ENCODE data around the gene NEB.
"Not testable (repeated sequence)": the region's sequence is repeated elsewhere in the genome, so short reads cannot be mapped to it uniquely, and the experiment has no call there.

Gene NEB

DNA sequence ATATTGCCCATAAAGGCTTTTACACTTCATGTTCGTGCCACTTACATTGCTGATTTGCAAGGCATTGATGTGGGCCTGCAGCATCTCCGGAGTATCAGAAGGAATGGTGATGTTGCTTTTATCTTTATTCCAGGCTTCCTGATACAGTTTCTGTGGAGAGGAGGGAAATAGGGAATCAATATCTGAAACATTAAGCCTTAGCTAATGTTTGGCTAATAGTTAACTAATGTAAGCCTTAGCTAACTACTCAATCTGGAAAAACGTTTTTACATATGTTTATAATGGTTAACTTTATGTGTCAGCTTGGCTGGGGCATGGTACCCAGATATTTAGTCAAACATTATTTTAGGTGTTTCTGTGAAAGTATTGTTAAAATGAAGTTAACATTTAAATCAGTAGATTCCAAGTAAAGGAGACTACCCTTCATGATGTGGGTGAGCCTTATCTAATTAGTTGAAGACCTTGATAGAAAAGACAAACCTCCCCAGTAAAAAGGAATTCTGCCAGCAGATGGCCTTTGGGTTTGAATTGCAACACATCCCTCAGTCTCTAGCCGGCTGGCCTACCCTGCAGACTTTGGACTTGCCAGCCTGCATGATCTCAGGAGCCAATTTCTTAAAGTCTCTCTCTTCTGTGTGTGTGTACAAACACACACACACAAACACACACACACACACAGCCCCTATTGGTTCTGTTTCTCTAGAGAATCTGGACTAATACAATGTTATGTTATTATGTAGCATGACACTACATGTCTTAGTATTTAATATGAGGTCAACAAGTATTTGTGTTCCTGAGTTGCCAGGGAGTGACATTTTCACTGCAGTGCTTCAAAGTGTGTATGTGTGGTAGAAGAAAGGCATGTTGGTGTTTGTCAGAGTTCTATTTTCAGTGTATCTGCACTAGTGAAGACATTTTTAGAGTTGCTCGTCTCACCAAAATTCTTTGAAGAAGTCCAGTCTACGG, 126.5 kb downstream of the NEB start:
- not testable (repeated sequence) for DNase-seq

DNA sequence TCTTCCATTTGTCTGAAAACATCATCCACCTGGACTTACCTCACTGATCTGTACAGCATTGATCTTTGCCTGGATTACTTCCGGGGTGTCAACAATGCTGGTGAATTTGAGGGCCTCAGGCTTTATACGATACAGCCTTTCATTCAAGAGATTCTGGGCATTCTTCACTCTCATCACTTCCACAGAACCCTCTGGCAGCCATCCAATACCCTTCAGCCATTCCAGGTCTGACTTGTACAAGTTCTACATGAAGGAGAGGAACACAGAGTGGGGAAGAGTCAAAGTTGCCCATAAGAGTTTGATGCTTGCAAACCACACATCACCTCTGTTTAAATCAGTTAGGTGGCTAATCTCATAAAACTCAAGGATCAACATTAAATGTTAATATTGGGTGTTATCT, 130.7 kb downstream of the NEB start:
- DNase-seq: not testable (repeated sequence)

DNA sequence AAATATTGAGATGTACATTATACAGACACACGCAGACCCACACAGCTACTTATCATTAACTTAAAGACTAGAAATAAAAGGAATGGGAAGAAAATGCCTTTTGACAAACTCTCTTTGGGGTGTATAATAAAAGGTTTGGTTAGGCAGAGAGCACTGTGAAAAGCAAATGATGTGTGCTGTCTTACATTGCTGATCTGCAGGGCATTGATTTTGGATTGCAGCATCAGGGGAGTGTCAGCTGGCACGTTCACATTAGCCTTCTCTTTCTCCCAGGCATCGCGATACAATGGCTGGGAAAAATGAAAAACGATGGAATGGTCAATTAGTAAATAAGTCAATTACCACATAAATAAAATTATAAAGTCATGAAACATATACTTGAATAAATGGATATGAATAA, 131.9 kb downstream of the NEB start:
- DNase-seq: not testable (repeated sequence)

DNA sequence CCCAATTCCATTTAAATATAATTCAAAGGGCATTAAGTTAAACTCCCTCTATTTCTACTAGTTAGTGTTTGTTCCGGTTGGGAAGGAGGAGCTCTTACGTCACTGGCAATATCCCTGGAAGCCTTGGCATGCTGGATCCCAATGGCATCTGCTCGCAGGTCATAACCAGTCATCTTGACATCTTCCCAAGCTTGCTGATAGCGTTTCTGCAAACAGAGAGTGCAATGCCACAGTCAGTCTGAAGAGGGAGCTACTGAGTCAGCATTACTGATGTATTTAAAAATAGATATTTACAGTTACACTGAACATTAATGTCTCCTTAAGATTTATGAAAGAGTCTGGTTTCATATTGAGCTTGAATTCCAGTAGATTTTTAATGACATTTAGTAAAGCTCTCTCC, 132.5 kb downstream of the NEB start:
- DNase-seq: not testable (repeated sequence)

DNA sequence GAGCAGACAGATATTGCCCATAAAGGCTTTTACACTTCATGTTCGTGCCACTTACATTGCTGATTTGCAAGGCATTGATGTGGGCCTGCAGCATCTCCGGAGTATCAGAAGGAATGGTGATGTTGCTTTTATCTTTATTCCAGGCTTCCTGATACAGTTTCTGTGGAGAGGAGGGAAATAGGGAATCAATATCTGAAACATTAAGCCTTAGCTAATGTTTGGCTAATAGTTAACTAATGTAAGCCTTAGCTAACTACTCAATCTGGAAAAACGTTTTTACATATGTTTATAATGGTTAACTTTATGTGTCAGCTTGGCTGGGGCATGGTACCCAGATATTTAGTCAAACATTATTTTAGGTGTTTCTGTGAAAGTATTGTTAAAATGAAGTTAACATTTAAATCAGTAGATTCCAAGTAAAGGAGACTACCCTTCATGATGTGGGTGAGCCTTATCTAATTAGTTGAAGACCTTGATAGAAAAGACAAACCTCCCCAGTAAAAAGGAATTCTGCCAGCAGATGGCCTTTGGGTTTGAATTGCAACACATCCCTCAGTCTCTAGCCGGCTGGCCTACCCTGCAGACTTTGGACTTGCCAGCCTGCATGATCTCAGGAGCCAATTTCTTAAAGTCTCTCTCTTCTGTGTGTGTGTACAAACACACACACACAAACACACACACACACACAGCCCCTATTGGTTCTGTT, 137.2 kb downstream of the NEB start:
- DNase-seq: not testable (repeated sequence)

DNA sequence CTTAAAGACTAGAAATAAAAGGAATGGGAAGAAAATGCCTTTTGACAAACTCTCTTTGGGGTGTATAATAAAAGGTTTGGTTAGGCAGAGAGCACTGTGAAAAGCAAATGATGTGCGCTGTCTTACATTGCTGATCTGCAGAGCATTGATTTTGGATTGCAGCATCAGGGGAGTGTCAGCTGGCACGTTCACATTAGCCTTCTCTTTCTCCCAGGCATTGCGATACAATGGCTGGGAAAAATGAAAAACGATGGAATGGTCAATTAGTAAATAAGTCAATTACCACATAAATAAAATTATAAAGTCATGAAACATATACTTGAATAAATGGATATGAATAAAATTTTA, 142.4 kb downstream of the NEB start:
- not testable (repeated sequence) for DNase-seq

DNA sequence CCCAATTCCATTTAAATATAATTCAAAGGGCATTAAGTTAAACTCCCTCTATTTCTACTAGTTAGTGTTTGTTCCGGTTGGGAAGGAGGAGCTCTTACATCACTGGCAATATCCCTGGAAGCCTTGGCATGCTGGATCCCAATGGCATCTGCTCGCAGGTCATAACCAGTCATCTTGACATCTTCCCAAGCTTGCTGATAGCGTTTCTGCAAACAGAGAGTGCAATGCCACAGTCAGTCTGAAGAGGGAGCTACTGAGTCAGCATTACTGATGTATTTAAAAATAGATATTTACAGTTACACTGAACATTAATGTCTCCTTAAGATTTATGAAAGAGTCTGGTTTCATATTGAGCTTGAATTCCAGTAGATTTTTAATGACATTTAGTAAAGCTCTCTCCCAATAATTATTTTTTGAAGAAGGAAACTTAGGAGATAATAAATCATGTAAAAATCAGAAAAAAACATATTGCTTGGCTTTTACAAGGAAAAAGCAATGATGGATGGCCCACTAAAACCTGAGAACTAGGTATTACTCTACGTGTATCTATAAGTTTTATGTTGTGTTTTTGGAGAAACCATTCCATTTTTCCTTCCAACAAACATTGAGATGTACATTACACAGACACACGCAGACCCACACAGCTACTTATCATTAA, 142.9 kb downstream of the NEB start:
- not testable (repeated sequence) for DNase-seq

DNA sequence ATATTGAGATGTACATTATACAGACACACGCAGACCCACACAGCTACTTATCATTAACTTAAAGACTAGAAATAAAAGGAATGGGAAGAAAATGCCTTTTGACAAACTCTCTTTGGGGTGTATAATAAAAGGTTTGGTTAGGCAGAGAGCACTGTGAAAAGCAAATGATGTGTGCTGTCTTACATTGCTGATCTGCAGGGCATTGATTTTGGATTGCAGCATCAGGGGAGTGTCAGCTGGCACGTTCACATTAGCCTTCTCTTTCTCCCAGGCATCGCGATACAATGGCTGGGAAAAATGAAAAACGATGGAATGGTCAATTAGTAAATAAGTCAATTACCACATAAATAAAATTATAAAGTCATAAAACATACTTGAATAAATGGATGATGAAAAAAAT, 153.0 kb downstream of the NEB start:
- not testable (repeated sequence) for DNase-seq

DNA sequence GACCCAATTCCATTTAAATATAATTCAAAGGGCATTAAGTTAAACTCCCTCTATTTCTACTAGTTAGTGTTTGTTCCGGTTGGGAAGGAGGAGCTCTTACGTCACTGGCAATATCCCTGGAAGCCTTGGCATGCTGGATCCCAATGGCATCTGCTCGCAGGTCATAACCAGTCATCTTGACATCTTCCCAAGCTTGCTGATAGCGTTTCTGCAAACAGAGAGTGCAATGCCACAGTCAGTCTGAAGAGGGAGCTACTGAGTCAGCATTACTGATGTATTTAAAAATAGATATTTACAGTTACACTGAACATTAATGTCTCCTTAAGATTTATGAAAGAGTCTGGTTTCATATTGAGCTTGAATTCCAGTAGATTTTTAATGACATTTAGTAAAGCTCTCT, 153.6 kb downstream of the NEB start:
- not testable (repeated sequence) for DNase-seq

DNA sequence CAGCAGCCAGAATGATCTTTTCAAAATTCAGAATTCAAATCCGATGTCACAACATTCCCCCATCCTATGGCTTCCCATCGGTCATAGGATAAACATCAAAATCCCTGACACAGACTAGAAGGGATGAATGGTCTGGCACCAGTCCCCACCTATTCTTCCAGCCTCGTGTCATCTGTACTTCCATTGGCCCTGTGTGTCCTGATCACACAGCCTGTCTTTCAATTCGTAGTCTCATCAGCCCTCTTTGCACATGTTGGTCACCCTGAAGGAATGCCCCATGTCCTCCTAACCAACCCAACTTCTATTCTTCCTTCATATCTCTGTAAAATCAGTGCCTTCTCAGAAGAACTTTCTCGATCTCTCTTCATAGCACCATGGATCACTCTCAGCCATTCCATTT, 157.2 kb downstream of the NEB start:
- no peak for DNase-seq

DNA sequence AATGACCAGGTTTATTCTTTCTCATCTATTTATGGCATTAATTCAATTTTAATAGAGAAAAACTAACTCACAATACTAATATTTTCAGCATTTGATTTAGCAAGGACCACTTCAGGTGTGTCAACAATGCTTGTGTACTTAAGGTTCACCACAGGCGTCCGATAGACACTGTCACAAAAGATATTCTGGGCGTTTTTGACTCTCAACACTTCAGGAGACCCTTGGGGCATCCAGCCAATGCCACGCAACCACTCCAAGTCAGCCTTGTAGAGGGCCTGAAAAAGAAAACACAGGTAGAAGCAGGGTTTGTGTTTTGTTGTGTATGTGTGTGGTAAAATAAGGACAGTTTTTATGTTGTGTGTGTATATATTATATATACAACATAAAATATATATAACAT, 158.2 kb downstream of the NEB start:
- no peak for DNase-seq

DNA sequence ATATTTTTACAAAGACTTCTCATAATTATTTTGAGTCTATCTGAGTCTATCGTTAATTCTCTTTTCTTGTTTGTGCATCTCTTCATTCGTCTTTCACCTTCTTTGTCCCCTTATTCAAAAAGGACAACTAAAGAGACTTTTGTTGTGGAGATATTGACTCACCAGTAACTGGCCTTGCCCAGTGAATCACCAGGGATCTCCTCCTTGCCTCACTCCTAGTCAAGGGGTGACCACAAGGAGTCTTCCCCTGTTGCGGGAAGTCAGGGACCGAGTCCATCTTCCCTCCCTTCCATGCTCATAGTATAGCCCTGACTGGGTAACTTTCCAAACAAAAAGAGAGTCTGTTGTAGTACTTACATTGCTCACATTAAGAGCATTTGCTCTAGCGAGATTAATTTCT, 158.9 kb downstream of the NEB start:
- DNase-seq: no peak

DNA sequence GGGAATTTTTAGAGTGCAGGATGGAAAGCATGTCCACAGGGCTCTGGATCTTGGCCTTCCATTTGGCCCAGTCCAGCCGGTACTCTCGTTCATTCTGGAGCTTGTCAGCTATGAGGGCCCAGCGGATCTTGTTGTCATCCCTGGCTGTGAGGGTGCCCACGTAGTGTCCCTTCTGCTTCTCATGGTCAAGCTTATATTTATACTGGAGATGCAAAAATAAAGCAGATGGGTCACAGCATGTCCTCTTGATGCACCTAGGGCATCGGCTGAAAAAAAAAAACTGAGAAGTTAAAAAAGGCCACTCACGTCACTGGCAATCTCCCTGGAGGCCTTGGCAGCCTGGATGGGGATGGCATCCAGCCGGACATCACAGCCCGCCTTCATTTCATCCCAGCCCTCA, 164.1 kb downstream of the NEB start:
- no peak for DNase-seq

DNA sequence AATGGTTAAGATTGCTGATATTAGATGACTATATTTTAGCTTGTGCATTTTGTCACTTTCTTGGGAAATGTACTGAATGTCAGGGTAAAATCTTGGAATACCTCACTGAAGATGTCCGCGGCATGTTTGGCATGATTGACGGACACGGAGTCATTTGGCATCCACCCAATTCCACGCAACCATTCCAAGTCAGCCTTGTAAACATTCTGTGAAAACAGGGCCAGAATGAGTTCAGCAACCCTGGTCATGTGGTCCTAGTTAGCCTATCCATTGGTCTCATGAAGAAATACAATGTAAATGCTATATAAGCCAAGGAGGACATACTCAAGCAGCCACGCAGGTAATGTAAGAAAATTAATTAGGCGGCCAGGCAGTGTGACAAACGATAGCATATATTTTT, 165.1 kb downstream of the NEB start:
- no peak for DNase-seq

DNA sequence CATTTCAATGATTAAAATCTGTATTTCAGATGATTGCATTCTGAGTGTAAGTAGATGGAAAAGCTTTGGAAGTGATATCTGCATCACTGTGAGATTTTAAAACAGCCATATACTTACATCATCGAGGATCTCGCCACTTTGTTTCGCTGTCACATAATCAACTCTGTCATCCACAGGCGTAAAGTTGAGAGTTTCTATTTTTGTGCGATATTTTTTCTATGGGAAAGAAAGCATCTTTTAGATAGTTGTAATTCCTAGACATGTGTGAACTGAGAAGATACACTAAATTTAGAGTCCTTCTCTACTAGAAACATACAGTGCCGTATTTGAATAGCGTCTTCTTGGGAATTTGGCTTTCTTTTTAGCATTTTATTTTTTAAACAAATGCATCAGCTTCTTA, 165.8 kb downstream of the NEB start:
- no peak for DNase-seq

DNA sequence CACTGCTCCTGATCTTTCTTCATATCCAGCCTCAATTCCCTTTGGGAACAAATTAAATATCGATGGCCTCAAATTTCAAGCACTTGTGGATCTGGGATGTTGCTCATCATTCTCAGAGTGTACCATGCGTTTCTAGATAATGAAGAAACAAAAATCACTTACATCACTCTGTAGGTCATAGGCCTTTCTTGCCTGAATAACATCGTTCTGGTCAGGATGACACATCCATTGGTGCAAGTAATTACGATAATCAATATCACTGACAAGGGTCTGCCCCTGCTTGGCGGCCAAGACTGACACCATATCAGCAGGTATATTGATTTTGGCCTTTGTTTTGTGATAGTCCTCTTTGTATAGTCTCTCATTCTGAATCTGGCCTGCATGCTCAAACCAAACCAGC, 167.3 kb downstream of the NEB start:
- no peak for DNase-seq

DNA sequence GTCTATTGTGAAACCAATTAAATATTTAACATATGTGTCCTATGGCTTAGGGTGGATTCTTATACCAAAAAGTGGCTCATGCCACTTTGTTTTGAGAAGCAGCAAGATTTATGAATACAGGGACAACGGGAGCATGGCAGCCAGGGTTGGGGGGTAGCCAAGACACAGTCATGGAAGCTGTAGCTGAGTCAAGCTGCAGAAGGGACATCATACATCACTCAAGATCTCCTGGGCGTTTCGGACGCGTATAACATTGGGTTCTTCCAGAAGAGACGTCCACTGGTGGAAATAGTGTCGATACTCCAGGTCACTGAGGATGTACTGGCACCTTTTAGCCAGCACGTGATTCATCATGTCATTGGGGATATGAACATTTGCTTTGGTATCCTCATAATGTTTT, 171.9 kb downstream of the NEB start:
- no peak for DNase-seq

DNA sequence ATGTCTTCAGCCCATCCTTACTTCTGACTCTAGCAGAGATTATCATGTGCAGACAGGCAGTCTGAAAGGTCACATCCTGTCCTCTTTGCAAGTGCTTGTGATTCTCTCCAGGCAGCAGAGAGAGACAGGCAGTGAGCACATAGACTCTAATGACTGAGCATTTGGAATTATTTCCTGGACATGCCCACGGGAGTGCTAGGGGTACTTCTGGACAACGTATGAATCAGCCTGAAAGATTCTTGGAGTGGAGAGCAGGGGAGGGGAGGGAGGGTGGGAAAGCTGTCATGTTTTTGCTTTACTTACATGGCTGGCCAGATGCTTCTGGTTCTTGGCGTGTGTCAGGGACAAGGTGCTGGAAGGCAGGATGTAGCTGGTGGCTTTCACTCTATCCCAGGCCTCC, 174.0 kb downstream of the NEB start:
- no peak for DNase-seq

DNA sequence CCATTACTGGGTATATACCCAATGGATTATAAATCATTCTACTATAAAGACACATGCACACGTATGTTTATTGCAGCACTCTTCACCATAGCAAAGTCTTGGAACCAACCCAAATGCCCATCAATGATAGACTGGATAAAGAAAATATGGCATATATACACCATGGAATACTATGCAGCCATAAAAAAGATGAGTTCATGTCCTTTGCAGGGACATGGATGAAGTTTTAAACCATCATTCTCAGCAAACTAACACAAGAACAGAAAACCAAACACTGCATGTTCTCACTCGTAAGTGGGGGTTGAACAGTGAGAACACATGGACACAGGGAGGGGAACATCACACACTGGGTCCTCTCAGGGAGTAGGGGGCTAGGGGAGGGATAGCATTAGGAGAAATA, 174.8 kb downstream of the NEB start:
- not testable (repeated sequence) for DNase-seq

DNA sequence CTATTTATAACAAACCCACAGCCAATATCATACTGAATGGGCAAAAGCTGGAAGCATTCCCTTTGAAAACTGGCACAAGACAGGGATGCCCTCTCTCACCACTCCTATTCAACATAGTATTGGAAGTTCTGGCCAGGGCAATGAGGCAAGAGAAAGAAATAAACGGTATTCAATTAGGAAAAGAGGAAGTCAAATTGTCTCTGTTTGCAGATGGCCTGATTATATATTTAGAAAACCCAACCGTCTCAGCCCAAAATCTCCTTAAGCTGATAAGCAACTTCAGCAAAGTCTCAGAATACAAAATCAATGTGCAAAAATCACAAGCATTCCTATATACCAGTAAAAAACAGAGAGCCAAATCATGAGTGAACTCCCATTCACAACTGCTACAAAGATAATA, 176.4 kb downstream of the NEB start:
- DNase-seq: not testable (repeated sequence)

DNA sequence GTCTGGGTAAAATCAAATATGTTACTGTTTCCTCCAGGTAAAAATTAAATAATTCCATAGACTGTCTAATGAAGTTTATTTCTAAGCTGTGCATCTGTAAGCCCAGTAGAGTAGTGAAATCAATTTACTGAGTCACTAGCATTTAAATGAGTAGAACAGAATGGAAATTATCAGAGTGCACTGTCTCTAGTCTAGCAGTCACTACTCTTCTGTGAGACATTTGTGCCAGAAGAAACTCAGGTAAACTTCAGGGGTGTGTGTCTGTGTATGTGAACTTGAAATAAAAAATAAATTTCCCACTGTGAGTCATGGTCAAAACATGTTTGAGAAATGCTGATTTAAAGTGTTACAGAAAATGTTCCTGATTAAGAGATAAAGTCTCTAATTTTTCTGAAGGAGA, 178.2 kb downstream of the NEB start:
- no peak for DNase-seq

DNA sequence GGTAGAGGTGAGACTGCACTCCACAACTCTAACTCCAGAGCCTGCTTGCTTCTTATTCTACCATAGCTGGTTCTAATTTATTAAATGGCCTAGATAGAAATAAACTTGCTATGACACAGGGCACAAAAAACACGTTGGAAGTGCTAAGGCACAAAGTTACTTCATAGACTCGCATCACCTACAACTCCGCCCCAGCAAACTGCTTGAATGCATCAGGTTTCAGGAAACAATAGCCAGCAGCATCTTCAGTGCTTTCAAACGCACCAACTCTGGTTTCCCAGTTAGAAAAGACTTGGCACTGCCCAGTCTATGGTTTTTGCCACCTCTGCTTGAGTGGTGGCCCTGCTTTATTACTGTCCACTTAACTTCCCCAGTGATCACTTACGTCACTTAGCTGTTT, 182.0 kb downstream of the NEB start:
- no peak for DNase-seq

DNA sequence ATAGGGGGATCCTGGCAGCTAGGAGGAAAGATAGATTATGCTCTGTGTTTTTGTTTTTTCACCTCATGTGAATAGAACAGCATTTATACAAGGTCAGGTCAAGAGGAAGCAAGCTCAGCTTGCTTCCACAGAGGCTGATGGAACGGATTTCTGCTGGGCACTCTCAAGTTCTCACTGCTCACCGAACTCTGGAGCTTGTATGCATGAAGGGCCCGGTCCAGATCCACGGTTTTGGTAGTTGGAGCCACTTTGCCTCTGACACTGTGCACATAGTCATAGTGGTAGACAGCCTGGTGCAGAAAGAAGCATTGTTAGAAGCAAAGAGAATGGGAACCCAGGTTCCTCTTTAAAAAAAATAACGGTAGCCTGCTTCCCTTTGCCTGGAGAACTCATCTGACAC, 182.7 kb downstream of the NEB start:
- DNase-seq: no peak

DNA sequence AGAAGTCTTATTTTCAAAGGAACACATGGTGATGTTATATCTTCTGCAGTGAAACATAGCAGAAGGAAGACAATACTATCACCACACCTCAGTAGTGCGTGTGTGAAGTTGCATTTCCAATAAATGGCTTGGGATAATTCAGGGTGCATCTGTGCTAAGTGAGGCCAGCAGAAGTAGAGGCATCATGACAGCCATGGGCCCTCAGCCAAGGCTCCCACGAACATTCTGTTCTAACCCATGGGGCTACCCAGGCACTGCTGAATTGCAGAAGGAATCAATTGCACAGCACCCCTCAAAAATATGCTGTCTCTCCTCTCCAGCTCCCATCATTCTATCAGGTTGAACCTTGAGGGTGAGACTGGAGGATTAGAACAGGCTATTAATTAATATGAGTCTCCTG, 185.1 kb downstream of the NEB start:
- no peak for DNase-seq

Measured in stimulated activated naive CD4-positive, alpha-beta T cell treated with Interleukin-2 at 50 U/mL for 16 hours (primary cell).